ENCODE results near the gene ATRNL1. TPM values are rescaled to one million over a fixed set of nuclear protein-coding genes. Genes with fewer than 3 reads are reported as not detected.

The ATRNL1 gene
- total and polyA plus RNA-seq, 2 experiments from 2014 or later = 4.8 to 29.7 TPM

GRCh38 chr10:115065801-115066200 lies 27.4 kb upstream of the ATRNL1 start:
- Histone ChIP-seq H3K4me3 (no peak overlapping the region), H3K9me2 (ENCODE audit: insufficient read depth) (no peaks in the 10 kb centered on the region; the same call in 1 of the 2 replicates), H4K20me1 (replicated peaks; ENCODE audit: insufficient read depth) (no peaks in the 10 kb centered on the region), H3K4me2 (no peak overlapping the region), H3K4me1 (ENCODE audit: insufficient read depth) (peaks cover 25% of the 10 kb centered on the region), H3K79me2 (replicated peaks; ENCODE audit: insufficient read depth) (no peaks in the 10 kb centered on the region), H3K27ac (ENCODE audit: low read depth) (no peak overlapping the region), H3K36me3 (ENCODE audit: insufficient read depth) (no peaks in the 10 kb centered on the region), H3F3A (replicated peaks; ENCODE audit: low read depth) (no peaks in the 10 kb centered on the region), H2AFZ (0 out of 2 replicates have a peak overlapping the region, but pooled peaks have one; percentile 25), H3K27me3 (ENCODE audit: insufficient read depth) (no peaks in the 10 kb centered on the region)
- H3K27me3 Mint-ChIP-seq (ENCODE audit: insufficient read depth, low read depth, poor library complexity) = no peaks in the 10 kb centered on the region
- H3K4me3 Mint-ChIP-seq = no peak overlapping the region
- ATAC-seq = no peak
- no peaks in the 10 kb centered on the region for H3K9me3 Mint-ChIP-seq
- H3K4me1 Mint-ChIP-seq = peaks cover 18% of the 10 kb centered on the region; the same call in 2 of the 3 replicates
- H3K27ac Mint-ChIP-seq = no peak overlapping the region
- TF ChIP-seq REST (IDR thresholded peaks at IDR 0.05; ENCODE audit: unreplicated experiment) (no peak), CREB1 (CRISPR knock-in tag; IDR thresholded peaks at IDR 0.05; ENCODE audit: low read depth) (no peak), ETS1 (IDR thresholded peaks at IDR 0.05) (no peak), STAT1 (IDR thresholded peaks at IDR 0.05; ENCODE audit: unreplicated experiment) (no peak), CTCF (conservative IDR thresholded peaks at IDR 0.05; ENCODE audit: low read depth in 2 of 2) (no peak), NANOG (IDR thresholded peaks at IDR 0.05; ENCODE audit: borderline replicate concordance) (no peak), EZH2 (IDR thresholded peaks at IDR 0.05; ENCODE audit: low read depth, unreplicated experiment) (no peak), ZNF114 (CRISPR knock-in tag; IDR thresholded peaks at IDR 0.05) (no peak), ZNF462 (CRISPR knock-in tag; IDR thresholded peaks at IDR 0.05) (no peak), JUNB (IDR thresholded peaks at IDR 0.05; ENCODE audit: unreplicated experiment) (no peak), POLR2AphosphoS5 (IDR thresholded peaks at IDR 0.05; ENCODE audit: low read depth) (no peak), ZNF331 (CRISPR knock-in tag; IDR thresholded peaks at IDR 0.05; ENCODE audit: low read depth) (no peak)
- no peaks in the 10 kb centered on the region for H3K36me3 Mint-ChIP-seq (ENCODE audit: low read depth)
- no peak for DNase-seq (ENCODE audit: low spot score)

All from GM23338 (cell line).